Mucosa of descending colon (tissue), 3 donors: ENCODE data around the gene GZMM. TPM values are rescaled to one million over a fixed set of nuclear protein-coding genes. Genes with fewer than 3 reads are reported as not detected.
A peak's percentile ranks its signal among the peaks of the same experiment; 100 is the strongest.

Experiments used
- ATAC-seq: fragments of 200-7000 bp; cut with Tn5 transposase; one replicate; pipeline ENCODE4 v1.9.1; 2020; ENCODE audit warnings: mild to moderate bottlenecking, moderate library complexity
- DNase-seq, 3 donors: peaks; one replicate each; pipeline ENCODE4 v3.0.0-alpha.2; 2020
- H3K36me3 ChIP-seq: fragments of 200-600 bp; one replicate; pipeline ENCODE4 v1.8.0; 2021; ENCODE audit warnings: low read depth, mild to moderate bottlenecking
- H3K4me1 ChIP-seq: fragments of 200-600 bp; one replicate; pipeline ENCODE4 v1.8.0; 2021; ENCODE audit warnings: low read depth, mild to moderate bottlenecking
- H3K4me3 ChIP-seq: fragments of 200-600 bp; one replicate; pipeline ENCODE4 v1.8.0; 2021; ENCODE audit warnings: mild to moderate bottlenecking
- H3K9me3 ChIP-seq: fragments of 200-600 bp; one replicate; pipeline ENCODE4 v1.8.0; 2021; ENCODE audit warnings: mild to moderate bottlenecking
- CTCF ChIP-seq: fragments of 200-600 bp; IDR thresholded peaks from one replicate; pipeline ENCODE4 v1.8.0; 2022; ENCODE audit warnings: antibody characterized with exemption, mild to moderate bottlenecking
- intact Hi-C, 2 donors: fragments of 100-400 bp; cut with DNase I in 1 of 2; cut with micrococcal nuclease in 1 of 2; formaldehyde crosslinking; loops; one replicate each; pipeline versions ENCODE4 v1.11.0 to v1.11.1; 2022; cut with DNase I, micrococcal nuclease
- total RNA-seq, 3 donors: library from RNA; stranded (reverse); fragmentation: NEBNext Ultra II Directional in 2 of 3; extraction: Animal tissue kit (Norgen Biotek cat#: 25700) in 2 of 3; gene quantifications; one replicate each; pipeline versions ENCODE4 v1.2.1 to v1.2.4, GENCODE V29; 2021 to 2023
- donor health status: DM: no; HTN: no; CAD: no; lungs with moderate emphysema.
- donor health status: DM: no; HTN: no; CAD: no.
- donor health status: DM: no; HTN: yes; CAD: no.

The GZMM gene
- total RNA-seq, 3 donors from 2014 or later = 0.76 to 1.4 (median 1.4) TPM

DNA sequence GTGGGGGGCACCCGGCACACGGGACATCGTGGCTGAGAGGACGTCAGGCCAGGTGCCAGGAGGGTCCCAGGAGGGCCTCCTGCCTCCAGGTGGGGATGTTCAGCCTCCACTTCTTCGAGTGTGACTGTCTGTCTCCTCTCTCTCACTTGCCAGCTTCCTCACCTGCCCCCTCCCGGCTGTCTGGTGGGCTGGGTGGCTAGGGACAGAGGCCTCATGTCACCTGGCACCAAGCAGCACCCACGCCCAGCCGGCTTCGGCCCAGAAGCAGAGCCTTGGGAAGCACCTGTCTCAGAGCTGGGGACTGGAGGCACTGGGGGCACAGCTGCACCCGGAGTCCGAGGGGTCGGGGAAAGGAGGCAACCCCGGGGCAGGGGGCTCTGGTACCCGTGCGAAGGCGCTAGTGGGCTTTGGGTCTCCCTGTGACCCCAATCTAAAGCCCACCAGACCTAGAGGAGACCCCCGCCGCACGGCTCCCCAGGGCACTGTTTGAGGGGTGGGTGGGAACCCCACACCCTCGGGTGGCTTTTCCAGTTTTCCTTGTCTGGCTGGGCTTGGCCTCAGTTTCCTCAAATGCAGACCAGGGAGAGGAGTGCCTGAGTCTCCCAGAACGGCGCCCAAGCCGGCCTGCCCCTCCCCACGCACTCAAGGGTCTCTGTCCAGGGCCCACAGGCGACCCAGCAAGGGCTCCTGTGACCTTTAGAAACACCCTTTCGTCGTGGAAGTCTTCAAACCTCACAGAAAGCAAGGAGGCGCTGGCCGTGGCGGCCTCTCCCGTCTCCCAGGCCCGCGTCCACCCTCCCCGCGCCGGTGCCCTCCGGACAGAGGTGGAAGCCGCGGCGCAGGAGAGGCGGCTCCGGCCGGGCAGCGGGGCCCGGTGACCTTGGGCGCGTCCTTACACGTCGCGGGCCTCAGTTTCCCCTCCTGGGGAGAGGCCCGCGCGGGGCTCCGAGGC, 45.2 kb downstream of the GZMM start:
- Histone ChIP-seq H3K4me3 (no peak overlapping the region), H3K36me3 (no peaks in the 10 kb centered on the region), H3K9me3 (no peaks in the 10 kb centered on the region), H3K4me1 (peaks cover 11% of the 10 kb centered on the region)
- no peak for TF ChIP-seq CTCF
- ATAC-seq = no peak
- intact Hi-C loops = loop anchor here in 1 of 2 donors (10.0 kb wide), 1 partner anchor 146 kb away; no protein-coding TSS in a partner anchor
- DNase-seq = no peak

DNA sequence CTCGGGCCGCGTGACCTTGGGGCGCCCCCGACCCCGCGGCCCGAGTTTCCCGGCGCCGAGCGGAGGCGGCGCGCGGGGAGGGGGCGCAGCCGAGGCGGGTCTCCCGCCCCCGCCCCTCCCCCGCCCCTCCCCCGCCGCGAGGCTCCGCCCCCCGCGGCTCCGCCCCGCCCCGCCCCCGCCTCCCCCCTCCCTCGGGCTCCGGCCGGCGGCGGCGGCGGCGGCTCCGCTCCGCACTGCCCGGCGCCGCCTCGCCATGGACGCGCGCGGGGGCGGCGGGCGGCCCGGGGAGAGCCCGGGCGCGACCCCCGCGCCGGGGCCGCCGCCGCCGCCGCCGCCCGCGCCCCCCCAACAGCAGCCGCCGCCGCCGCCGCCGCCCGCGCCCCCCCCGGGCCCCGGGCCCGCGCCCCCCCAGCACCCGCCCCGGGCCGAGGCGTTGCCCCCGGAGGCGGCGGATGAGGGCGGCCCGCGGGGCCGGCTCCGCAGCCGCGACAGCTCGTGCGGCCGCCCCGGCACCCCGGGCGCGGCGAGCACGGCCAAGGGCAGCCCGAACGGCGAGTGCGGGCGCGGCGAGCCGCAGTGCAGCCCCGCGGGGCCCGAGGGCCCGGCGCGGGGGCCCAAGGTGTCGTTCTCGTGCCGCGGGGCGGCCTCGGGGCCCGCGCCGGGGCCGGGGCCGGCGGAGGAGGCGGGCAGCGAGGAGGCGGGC, 46.0 kb downstream of the GZMM start, which contains the start of gene HCN2:
TSS of gene HCN2 (plus strand) at position 189 of the 703 bp plus-strand sequence. CDS start at position 254, 65 bp downstream.
- no peak for DNase-seq
- H3K36me3 ChIP-seq = no peaks in the 10 kb centered on the region
- no peaks in the 10 kb centered on the region for H3K9me3 ChIP-seq
- ATAC-seq = no peak
- TF ChIP-seq CTCF = no peak
- no peak within 1 kb of the TSS for H3K4me3 ChIP-seq
- peaks cover 11% of the 10 kb centered on the region for H3K4me1 ChIP-seq
- intact Hi-C loops = loop anchor here in 1 of 2 donors (10.0 kb wide), 1 partner anchor 145 kb away; no protein-coding TSS in a partner anchor

DNA sequence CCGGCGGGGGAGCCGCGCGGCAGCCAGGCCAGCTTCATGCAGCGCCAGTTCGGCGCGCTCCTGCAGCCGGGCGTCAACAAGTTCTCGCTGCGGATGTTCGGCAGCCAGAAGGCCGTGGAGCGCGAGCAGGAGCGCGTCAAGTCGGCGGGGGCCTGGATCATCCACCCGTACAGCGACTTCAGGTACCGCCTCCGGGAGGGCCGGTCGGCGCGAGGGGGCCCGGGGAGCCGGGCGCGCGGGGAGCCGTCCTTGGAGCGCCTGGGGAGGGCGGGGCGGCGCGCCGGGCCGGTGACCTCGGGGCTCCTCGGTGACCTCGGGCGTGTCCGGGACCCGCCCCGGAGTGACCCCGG, 46.5 kb downstream of the GZMM start:
- ATAC-seq = no peak
- Histone ChIP-seq H3K4me1 (peaks cover 11% of the 10 kb centered on the region), H3K4me3 (no peak overlapping the region), H3K36me3 (no peaks in the 10 kb centered on the region), H3K9me3 (no peaks in the 10 kb centered on the region)
- peak in 1 of 3 donors; percentile 24 for DNase-seq
- no peak for TF ChIP-seq CTCF
- intact Hi-C loops = no loop called here

DNA sequence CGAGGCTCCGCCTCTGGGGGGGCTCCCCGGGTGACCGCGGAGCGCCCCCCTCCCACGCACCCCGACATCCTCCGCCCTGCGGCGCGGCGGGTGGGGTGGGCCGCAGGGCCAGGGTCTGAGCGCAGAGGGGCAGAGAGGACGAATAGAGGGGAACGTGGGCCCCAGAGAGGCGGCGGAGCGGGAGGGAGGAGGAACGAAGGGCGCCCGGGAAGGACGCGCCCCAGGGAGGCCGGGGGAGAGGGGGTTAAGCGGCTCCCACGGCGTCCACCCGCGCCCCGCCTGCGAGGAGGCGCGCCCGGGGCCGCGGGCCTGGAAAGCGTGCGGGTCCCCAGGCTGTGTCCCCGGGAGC, 46.9 kb downstream of the GZMM start:
- intact Hi-C loops = no loop called here
- TF ChIP-seq CTCF = no peak
- Histone ChIP-seq H3K36me3 (no peaks in the 10 kb centered on the region), H3K4me3 (no peak overlapping the region), H3K9me3 (no peaks in the 10 kb centered on the region), H3K4me1 (peaks cover 11% of the 10 kb centered on the region)
- DNase-seq (no peak), ATAC-seq (no peak)

- Histone ChIP-seq H3K9me3 (no peaks in the 10 kb centered on the region), H3K4me3 (no peak overlapping the region), H3K36me3 (no peaks in the 10 kb centered on the region), H3K4me1 (peaks cover 11% of the 10 kb centered on the region)
- intact Hi-C loops = no loop called here
- ATAC-seq (peak; percentile 55), DNase-seq (peak in 2 of 3 donors; percentile 23 to 41)
- TF ChIP-seq CTCF = no peak
Measured at GRCh38 chr19:591099-591958, 47.5 kb downstream of the GZMM start.
